ENCODE measurements around the gene RBMS1. TPM values are rescaled to one million over a fixed set of nuclear protein-coding genes. Genes with fewer than 3 reads are reported as not detected.

RBMS1 gene
- total and polyA plus RNA-seq, 2 of the 4 experiments (the other 2 are of a cell fraction), result 43.5 to 64.9 TPM

DNA sequence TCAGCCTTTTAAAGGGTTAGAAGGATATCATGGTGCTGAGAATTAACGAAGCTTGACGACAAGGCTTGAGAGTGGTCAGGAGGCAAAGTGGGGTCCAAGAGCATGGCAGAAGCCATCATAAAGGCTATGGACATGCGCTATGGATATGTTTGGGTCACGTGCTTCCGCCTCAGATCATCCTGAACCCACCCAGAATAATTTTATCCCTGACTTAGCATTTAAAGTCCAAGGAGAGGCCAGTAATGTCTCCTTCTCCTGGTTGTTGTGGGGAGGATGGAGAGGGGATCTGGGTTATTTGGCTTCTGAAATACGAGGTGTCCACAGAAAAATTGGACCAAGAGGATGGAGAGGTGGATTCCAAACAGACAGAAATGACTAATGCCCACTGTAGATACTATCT lies 38.8 kb upstream of the RBMS1 start:
- no TSS peak for BruUV-seq (replicated peaks)
- dilution Hi-C loops (cut with HindIII; ENCODE audit: low sequenced_read_pairs, unreplicated experiment) (no loop called here), intact Hi-C loops (cut with micrococcal nuclease) (no loop called here)

More for the DNA sequence above, 38.8 kb upstream of the RBMS1 start:
- ATAC-seq (ENCODE audit: low read depth) (no peak), DNase-seq (no peak)
- Histone ChIP-seq H3K4me1 (ENCODE audit: control insufficient read depth, insufficient read depth, low read length) (no peaks in the 10 kb centered on the region), H2AK9ac (replicated peaks; ENCODE audit: low read depth, low read length, poor library complexity) (no peak overlapping the region), H3K27ac (ENCODE audit: insufficient read depth, low read length) (no peak overlapping the region), H3K23ac (ENCODE audit: low read depth, low read length) (no peak overlapping the region), H3K9me1 (ENCODE audit: insufficient read depth, low read length) (no peaks in the 10 kb centered on the region), H3K4ac (ENCODE audit: low read depth, low read length) (no peak overlapping the region), H3K9ac (ENCODE audit: low read depth, low read length) (no peak overlapping the region), H3K27me3 (ENCODE audit: control insufficient read depth, insufficient read depth, low read length) (no peaks in the 10 kb centered on the region), H3K79me1 (ENCODE audit: low read depth in 1 of 2, low read length in 2 of 2) (no peaks in the 10 kb centered on the region), H2AK5ac (ENCODE audit: low read depth, low read length) (no peak overlapping the region), H2BK15ac (ENCODE audit: low read depth, low read length) (peak overlapping the region; percentile 25; the same call in 1 of the 3 replicates), H3K4me3 (ENCODE audit: insufficient read depth, low read depth, low read length) (no peak overlapping the region), H3K36me3 (ENCODE audit: control insufficient read depth, insufficient read depth, low read length) (no peaks in the 10 kb centered on the region), H2BK20ac (ENCODE audit: low read depth, low read length) (no peak overlapping the region), H3K56ac (ENCODE audit: extremely low read depth, insufficient read depth, low read length) (no peak overlapping the region), H4K8ac (ENCODE audit: low read depth in 2 of 2, low read length in 2 of 2) (no peak overlapping the region), H4K91ac (ENCODE audit: insufficient read depth, low read depth, low read length) (no peak overlapping the region), H2BK5ac (ENCODE audit: low read depth, low read length, poor library complexity, severe bottlenecking) (no peak overlapping the region), H3K4me2 (ENCODE audit: low read depth, low read length) (no peak overlapping the region), H4K5ac (ENCODE audit: low read depth, low read length) (no peak overlapping the region), H4K20me1 (ENCODE audit: insufficient read depth, low read length) (no peaks in the 10 kb centered on the region), H3K18ac (ENCODE audit: low read depth, low read length) (no peak overlapping the region), H3K9me3 (ENCODE audit: control insufficient read depth, insufficient read depth, low read length) (no peaks in the 10 kb centered on the region), H2BK120ac (ENCODE audit: low read depth, low read length) (no peak overlapping the region), H3K14ac (replicated peaks; ENCODE audit: low read depth, low read length) (no peak overlapping the region), H2AFZ (replicated peaks; ENCODE audit: low read length, poor library complexity) (no peak overlapping the region)
- in situ Hi-C loops (cut with MboI; ENCODE audit: low sequenced_read_pairs), result no loop called here
- TF ChIP-seq MAFK (IDR thresholded peaks at IDR 0.05; ENCODE audit: low read depth, low read length) (0 out of 2 replicates have a peak, but pooled peaks have one; percentile 6), CEBPB (IDR thresholded peaks at IDR 0.05; ENCODE audit: low read depth, low read length) (no peak)
- ChIA-PET POLR2A (ENCODE audit: unreplicated experiment) (no interaction called here), CTCF (no interaction called here)
- whole genome bisulfite sequencing, 2 experiments (ENCODE audit: extremely low coverage in 2 of 2, insufficient read length in 1 of 2), result no CpG with 5 or more reads among the region's 6 CpGs

Measured in IMR-90 (cell line).